ACC112 (cell line): ENCODE results near the gene IFFO2.
"Not testable (repeated sequence)": the region's sequence is repeated elsewhere in the genome, so short reads cannot be mapped to it uniquely, and the experiment has no call there.

Experiments
- H2AFZ ChIP-seq: fragments of 200-600 bp; sonication (generic); one replicate; pipeline ENCODE4 v1.6.0; 2017; ENCODE audit warnings: antibody characterized with exemption, low read length; ENCODE audit not compliant: unreplicated experiment
- H3K27ac ChIP-seq: fragments of 200-600 bp; sonication (generic); 2 replicates; pipeline ENCODE4 v1.5.1; 2014; ENCODE audit warnings: low read depth, mild to moderate bottlenecking, antibody characterized with exemption, low read length, moderate library complexity
- H3K27me3 ChIP-seq: fragments of 200-600 bp; sonication (generic); 2 replicates; pipeline ENCODE4 v1.6.1; 2014; ENCODE audit warnings: mild to moderate bottlenecking, antibody characterized with exemption, low read length, moderate library complexity, mixed read lengths; ENCODE audit not compliant: insufficient read depth
- H3K36me3 ChIP-seq: fragments of 200-600 bp; sonication (generic); 2 replicates; pipeline ENCODE4 v1.6.1; 2016; ENCODE audit warnings: mild to moderate bottlenecking, antibody characterized with exemption, low read length, moderate library complexity, mixed read lengths; ENCODE audit not compliant: insufficient read depth
- H3K4me1 ChIP-seq: fragments of 200-600 bp; sonication (generic); one replicate; pipeline ENCODE4 v1.6.1; 2016; ENCODE audit warnings: low read length, mixed read lengths; ENCODE audit not compliant: insufficient read depth, unreplicated experiment, control insufficient read depth
- H3K4me3 ChIP-seq: fragments of 200-600 bp; sonication (generic); 2 replicates; pipeline ENCODE4 v1.5.1; 2014; ENCODE audit warnings: mild to moderate bottlenecking, low read depth, low read length
- H3K79me2 ChIP-seq: fragments of 200-600 bp; sonication (generic); one replicate; pipeline ENCODE4 v1.6.0; 2016; ENCODE audit warnings: low read length; ENCODE audit not compliant: control insufficient read depth, unreplicated experiment, insufficient read depth

IFFO2 gene

GRCh38 chr1:18871401-18872070 lies 84.9 kb downstream of the IFFO2 start:
- no peaks in the 10 kb centered on the region for H3K36me3 ChIP-seq
- no peak overlapping the region for H2AFZ ChIP-seq
- no peak overlapping the region for H3K4me3 ChIP-seq
- no peaks in the 10 kb centered on the region for H3K79me2 ChIP-seq
- no peak overlapping the region for H3K27ac ChIP-seq
- peaks cover 7% of the 10 kb centered on the region for H3K27me3 ChIP-seq
- H3K4me1 ChIP-seq = no peaks in the 10 kb centered on the region

- Histone ChIP-seq H3K4me1 (no peaks in the 10 kb centered on the region), H3K4me3 (no peak overlapping the region), H3K27ac (no peak overlapping the region), H2AFZ (no peak overlapping the region), H3K36me3 (no peaks in the 10 kb centered on the region), H3K27me3 (peaks cover 11% of the 10 kb centered on the region), H3K79me2 (no peaks in the 10 kb centered on the region)
These were observed 85.5 kb downstream of the IFFO2 start for GRCh38 chr1:18870957-18871356.

- peaks cover 16% of the 10 kb centered on the region for H3K27me3 ChIP-seq
- H3K27ac ChIP-seq, H3K4me1 ChIP-seq, H3K4me3 ChIP-seq, H3K79me2 ChIP-seq, H2AFZ ChIP-seq, H3K36me3 ChIP-seq: not testable (repeated sequence)
These were observed 85.9 kb downstream of the IFFO2 start for GRCh38 chr1:18870595-18870865.

- H2AFZ ChIP-seq = no peak overlapping the region
- no peak overlapping the region for H3K27ac ChIP-seq
- H3K27me3 ChIP-seq = peaks cover 19% of the 10 kb centered on the region
- H3K4me3 ChIP-seq = no peak overlapping the region
- H3K4me1 ChIP-seq = no peaks in the 10 kb centered on the region
- H3K36me3 ChIP-seq = no peaks in the 10 kb centered on the region
- no peaks in the 10 kb centered on the region for H3K79me2 ChIP-seq
These were observed 86.5 kb downstream of the IFFO2 start for GRCh38 chr1:18869847-18870594.

- H3K79me2 ChIP-seq = no peaks in the 10 kb centered on the region
- H3K4me1 ChIP-seq = no peaks in the 10 kb centered on the region
- no peak overlapping the region for H3K4me3 ChIP-seq
- H2AFZ ChIP-seq = no peak overlapping the region
- no peak overlapping the region for H3K27ac ChIP-seq
- H3K27me3 ChIP-seq = peaks cover 27% of the 10 kb centered on the region
- H3K36me3 ChIP-seq = no peaks in the 10 kb centered on the region
These were observed 87.6 kb downstream of the IFFO2 start for GRCh38 chr1:18868801-18869424.

GRCh38 chr1:18868354-18868753 lies 88.1 kb downstream of the IFFO2 start:
- no peaks in the 10 kb centered on the region for H3K79me2 ChIP-seq
- no peak overlapping the region for H2AFZ ChIP-seq
- no peaks in the 10 kb centered on the region for H3K36me3 ChIP-seq
- no peak overlapping the region for H3K4me3 ChIP-seq
- no peaks in the 10 kb centered on the region for H3K4me1 ChIP-seq
- H3K27ac ChIP-seq = no peak overlapping the region
- peaks cover 27% of the 10 kb centered on the region for H3K27me3 ChIP-seq

GRCh38 chr1:18866846-18867245 lies 89.6 kb downstream of the IFFO2 start:
- Histone ChIP-seq H3K27ac (no peak overlapping the region), H3K36me3 (no peaks in the 10 kb centered on the region), H3K4me3 (no peak overlapping the region), H3K27me3 (peaks cover 30% of the 10 kb centered on the region), H3K4me1 (no peaks in the 10 kb centered on the region), H3K79me2 (no peaks in the 10 kb centered on the region), H2AFZ (no peak overlapping the region)

GRCh38 chr1:18866314-18866713 lies 90.2 kb downstream of the IFFO2 start:
- Histone ChIP-seq H2AFZ (no peak overlapping the region), H3K4me3 (no peak overlapping the region), H3K79me2 (no peaks in the 10 kb centered on the region), H3K27me3 (peaks cover 30% of the 10 kb centered on the region), H3K4me1 (no peaks in the 10 kb centered on the region), H3K27ac (no peak overlapping the region), H3K36me3 (no peaks in the 10 kb centered on the region)

GRCh38 chr1:18865176-18865575 lies 91.3 kb downstream of the IFFO2 start:
- Histone ChIP-seq H3K36me3 (no peaks in the 10 kb centered on the region), H3K4me1 (no peaks in the 10 kb centered on the region), H2AFZ (no peak overlapping the region), H3K4me3 (no peak overlapping the region), H3K79me2 (no peaks in the 10 kb centered on the region), H3K27me3 (peaks cover 34% of the 10 kb centered on the region), H3K27ac (no peak overlapping the region)

- no peak overlapping the region for H3K4me3 ChIP-seq
- no peak overlapping the region for H2AFZ ChIP-seq
- H3K36me3 ChIP-seq = no peaks in the 10 kb centered on the region
- no peaks in the 10 kb centered on the region for H3K79me2 ChIP-seq
- H3K27me3 ChIP-seq = peaks cover 27% of the 10 kb centered on the region
- H3K4me1 ChIP-seq = no peaks in the 10 kb centered on the region
- no peak overlapping the region for H3K27ac ChIP-seq
These were observed 94.9 kb downstream of the IFFO2 start for GRCh38 chr1:18861590-18861989.

GRCh38 chr1:18861082-18861481 lies 95.4 kb downstream of the IFFO2 start:
- no peak overlapping the region for H3K4me3 ChIP-seq
- H3K79me2 ChIP-seq = no peaks in the 10 kb centered on the region
- H2AFZ ChIP-seq = no peak overlapping the region
- H3K4me1 ChIP-seq = no peaks in the 10 kb centered on the region
- no peak overlapping the region for H3K27ac ChIP-seq
- no peaks in the 10 kb centered on the region for H3K36me3 ChIP-seq
- peaks cover 24% of the 10 kb centered on the region for H3K27me3 ChIP-seq
